ENCODE data around the gene PRICKLE2.

PRICKLE2 gene

GRCh38 chr3:64088408-64089205 is 136.7 kb downstream of the PRICKLE2 start:
- TF ChIP-seq, protein P1, sequence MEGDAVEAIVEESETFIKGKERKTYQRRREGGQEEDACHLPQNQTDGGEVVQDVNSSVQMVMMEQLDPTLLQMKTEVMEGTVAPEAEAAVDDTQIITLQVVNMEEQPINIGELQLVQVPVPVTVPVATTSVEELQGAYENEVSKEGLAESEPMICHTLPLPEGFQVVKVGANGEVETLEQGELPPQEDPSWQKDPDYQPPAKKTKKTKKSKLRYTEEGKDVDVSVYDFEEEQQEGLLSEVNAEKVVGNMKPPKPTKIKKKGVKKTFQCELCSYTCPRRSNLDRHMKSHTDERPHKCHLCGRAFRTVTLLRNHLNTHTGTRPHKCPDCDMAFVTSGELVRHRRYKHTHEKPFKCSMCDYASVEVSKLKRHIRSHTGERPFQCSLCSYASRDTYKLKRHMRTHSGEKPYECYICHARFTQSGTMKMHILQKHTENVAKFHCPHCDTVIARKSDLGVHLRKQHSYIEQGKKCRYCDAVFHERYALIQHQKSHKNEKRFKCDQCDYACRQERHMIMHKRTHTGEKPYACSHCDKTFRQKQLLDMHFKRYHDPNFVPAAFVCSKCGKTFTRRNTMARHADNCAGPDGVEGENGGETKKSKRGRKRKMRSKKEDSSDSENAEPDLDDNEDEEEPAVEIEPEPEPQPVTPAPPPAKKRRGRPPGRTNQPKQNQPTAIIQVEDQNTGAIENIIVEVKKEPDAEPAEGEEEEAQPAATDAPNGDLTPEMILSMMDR (IDR thresholded peaks at IDR 0.05; ENCODE audit: low read depth, low read length, poor library complexity, severe bottlenecking), result no peak
- no peak for TF ChIP-seq EZH2phosphoT487 (IDR thresholded peaks at IDR 0.05; ENCODE audit: borderline replicate concordance, low read length)
- H3K36me3 ChIP-seq (ENCODE audit: control insufficient read depth, low read length), result no peaks in the 10 kb centered on the region
- H4K20me1 ChIP-seq (ENCODE audit: control insufficient read depth, insufficient read depth, low read depth, low read length), result no peaks in the 10 kb centered on the region
- H3K4me3 ChIP-seq (ENCODE audit: low read length), result no peak overlapping the region
- no peak overlapping the region for H3K4me2 ChIP-seq (ENCODE audit: low read length)
- no peaks in the 10 kb centered on the region for H3K9me2 ChIP-seq (replicated peaks; ENCODE audit: control insufficient read depth, low read length)
- no peaks in the 10 kb centered on the region for H3K9me3 ChIP-seq (ENCODE audit: control insufficient read depth, insufficient read depth, low read length)
- no peaks in the 10 kb centered on the region for H3K4me1 ChIP-seq (ENCODE audit: control insufficient read depth, low read length)
- no peaks in the 10 kb centered on the region for H3F3A ChIP-seq (ENCODE audit: control insufficient read depth, insufficient read depth)
- peaks cover 4% of the 10 kb centered on the region; the same call in 1 of the 2 replicates for H3K27me3 ChIP-seq (ENCODE audit: control insufficient read depth, low read length)
- no peak overlapping the region for H3K27ac ChIP-seq (ENCODE audit: low read depth, low read length)
- H3K79me2 ChIP-seq (ENCODE audit: control insufficient read depth, low read length), result no peaks in the 10 kb centered on the region

- Histone ChIP-seq H3K4me2 (ENCODE audit: low read length) (no peak overlapping the region), H3K36me3 (ENCODE audit: control insufficient read depth, low read length) (no peaks in the 10 kb centered on the region), H3K9me2 (replicated peaks; ENCODE audit: control insufficient read depth, low read length) (no peaks in the 10 kb centered on the region), H3K79me2 (ENCODE audit: control insufficient read depth, low read length) (no peaks in the 10 kb centered on the region), H3K4me1 (ENCODE audit: control insufficient read depth, low read length) (no peaks in the 10 kb centered on the region), H4K20me1 (ENCODE audit: control insufficient read depth, insufficient read depth, low read depth, low read length) (no peaks in the 10 kb centered on the region), H3F3A (ENCODE audit: control insufficient read depth, insufficient read depth) (no peaks in the 10 kb centered on the region), H3K9me3 (ENCODE audit: control insufficient read depth, insufficient read depth, low read length) (no peaks in the 10 kb centered on the region), H3K27me3 (ENCODE audit: control insufficient read depth, low read length) (peaks cover 4% of the 10 kb centered on the region; the same call in 1 of the 2 replicates), H3K4me3 (ENCODE audit: low read length) (no peak overlapping the region), H3K27ac (ENCODE audit: low read depth, low read length) (no peak overlapping the region)
- TF ChIP-seq, protein P1 (IDR thresholded peaks at IDR 0.05; ENCODE audit: low read depth, low read length, poor library complexity, severe bottlenecking), result no peak
- TF ChIP-seq EZH2phosphoT487 (IDR thresholded peaks at IDR 0.05; ENCODE audit: borderline replicate concordance, low read length), result no peak
Observed at GRCh38 chr3:64086479-64087252, 138.6 kb downstream of the PRICKLE2 start.

DNA sequence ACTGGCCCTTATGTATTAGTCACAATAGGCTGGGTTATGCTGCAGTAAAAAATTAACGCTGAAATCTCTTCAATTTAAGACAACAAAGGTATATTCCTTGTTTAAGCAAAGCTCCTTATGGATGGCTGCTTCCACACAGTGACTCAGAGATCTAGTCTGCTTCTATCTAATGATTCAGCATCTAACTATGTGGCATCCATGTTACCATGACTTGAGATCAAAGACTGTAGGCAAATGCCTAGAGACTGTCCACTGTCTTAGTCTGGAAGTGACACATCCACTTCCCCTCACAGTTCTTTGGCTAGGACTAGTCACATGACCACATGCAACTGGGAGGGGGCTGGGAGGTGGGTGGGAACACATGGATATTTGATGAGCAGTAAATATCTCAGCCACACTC is 140.6 kb downstream of the PRICKLE2 start:
- TF ChIP-seq EZH2phosphoT487 (IDR thresholded peaks at IDR 0.05; ENCODE audit: borderline replicate concordance, low read length), result no peak
- TF ChIP-seq, protein P1 (IDR thresholded peaks at IDR 0.05; ENCODE audit: low read depth, low read length, poor library complexity, severe bottlenecking), result no peak
- H3K27ac ChIP-seq (ENCODE audit: low read depth, low read length), result no peak overlapping the region
- no peaks in the 10 kb centered on the region for H3K9me2 ChIP-seq (replicated peaks; ENCODE audit: control insufficient read depth, low read length)
- H3K4me1 ChIP-seq (ENCODE audit: control insufficient read depth, low read length), result no peaks in the 10 kb centered on the region
- peaks cover 4% of the 10 kb centered on the region; the same call in 1 of the 2 replicates for H3K27me3 ChIP-seq (ENCODE audit: control insufficient read depth, low read length)
- no peaks in the 10 kb centered on the region for H3K36me3 ChIP-seq (ENCODE audit: control insufficient read depth, low read length)
- no peak overlapping the region for H3K4me2 ChIP-seq (ENCODE audit: low read length)
- no peak overlapping the region for H3K4me3 ChIP-seq (ENCODE audit: low read length)
- H3K79me2 ChIP-seq (ENCODE audit: control insufficient read depth, low read length), result no peaks in the 10 kb centered on the region
- H4K20me1 ChIP-seq (ENCODE audit: control insufficient read depth, insufficient read depth, low read depth, low read length), result no peaks in the 10 kb centered on the region
- H3K9me3 ChIP-seq (ENCODE audit: control insufficient read depth, insufficient read depth, low read length), result no peaks in the 10 kb centered on the region
- no peaks in the 10 kb centered on the region for H3F3A ChIP-seq (ENCODE audit: control insufficient read depth, insufficient read depth)

Data from DOHH2 (cell line).